Esophagus squamous epithelium (tissue), 5 donors: ENCODE data around the gene CCDC157. TPM values are rescaled to one million over a fixed set of nuclear protein-coding genes. Genes with fewer than 3 reads are reported as not detected.

Experiments
- DNase-seq: peaks from one replicate; lab custom pipeline; 2025; lab: John Stamatoyannopoulos, UW
- H3K27ac ChIP-seq, 4 donors: fragments of 200-600 bp; sonication (generic); one replicate each; pipeline ENCODE4 v1.5.1; 2016 to 2019; ENCODE audit warnings: mild to moderate bottlenecking in 1 of 4
- H3K27me3 ChIP-seq, 4 donors: fragments of 200-600 bp; sonication (generic); 1 replicate in 3 of 4; 2 replicates in 1 of 4; pipeline versions ENCODE4 v1.5.1 to v1.6.0; 2017 to 2021; ENCODE audit warnings: antibody characterized with exemption in 1 of 4
- H3K36me3 ChIP-seq, 3 donors: fragments of 200-600 bp; sonication (generic); one replicate each; pipeline ENCODE4 v1.5.1; 2016 to 2019
- H3K4me1 ChIP-seq, 3 donors: fragments of 200-600 bp; sonication (generic); one replicate each; pipeline ENCODE4 v1.5.1; 2017 to 2019
- H3K4me3 ChIP-seq, 4 donors: fragments of 200-600 bp; sonication (generic); 1 replicate in 3 of 4; 2 replicates in 1 of 4; pipeline ENCODE4 v1.5.1; 2016 to 2019; ENCODE audit warnings: mild to moderate bottlenecking in 2 of 4, moderate library complexity in 1 of 4
- H3K9me3 ChIP-seq, 3 donors: fragments of 200-600 bp; sonication (generic); one replicate each; pipeline ENCODE4 v1.5.1; 2016 to 2019
- CTCF ChIP-seq, 6 experiments: fragments of 450-650 bp in 4 of 6; fragments of 200-600 bp in 2 of 6; sonication (generic) in 2 of 6; IDR thresholded peaks; one replicate each; pipeline ENCODE4 v1.5.1; 2016 to 2019; ENCODE audit warnings: antibody characterized with exemption in 6 of 6, mild to moderate bottlenecking in 4 of 6, moderate library complexity in 4 of 6
- POLR2A ChIP-seq, 4 donors: fragments of 450-650 bp; IDR thresholded peaks; one replicate each; pipeline ENCODE4 v1.6.1; 2017; ENCODE audit warnings: antibody characterized with exemption in 4 of 4, mild to moderate bottlenecking in 4 of 4, moderate library complexity in 3 of 4
- WGBS, 2 donors: methylation state at CpG; one replicate each; pipeline ENCODE4 v1.1.5; 2018; 5-methylcytosine and 5-hydroxymethylcytosine counted together
- intact Hi-C: fragments of 100-400 bp; cut with DNase I; formaldehyde crosslinking; loops from one replicate; pipeline ENCODE4 v1.15.0; 2022
- total RNA-seq, 4 donors: library from RNA; depleted of rRNA; stranded (reverse); fragments of >200 nt; gene quantifications; one replicate each; pipeline ENCODE4 v1.1.0, GENCODE V29; 2016
- donor health status: DM: yes; HTN: yes; CAD: no.

The CCDC157 gene
- total RNA-seq, 4 donors from 2014 or later, result 0.47 to 9.2 (median 3.1) TPM

- 71 to 79% methylated on average over 6 to 10 of the region's 12 CpGs for WGBS, 2 donors
- H3K4me3 ChIP-seq, result no peak overlapping the region
- H3K9me3 ChIP-seq, result no peaks in the 10 kb centered on the region
- DNase-seq, result no peak
- TF ChIP-seq CTCF (IDR thresholded peaks at IDR 0.05), result no peak
- no peak for TF ChIP-seq POLR2A (IDR thresholded peaks at IDR 0.05)
- no peak overlapping the region for H3K27ac ChIP-seq
- no peaks in the 10 kb centered on the region for H3K27me3 ChIP-seq
- peaks cover 0 to 70% (median 0%) of the 10 kb centered on the region in 3 donors for H3K36me3 ChIP-seq
- peaks cover under 1 to 5% (median 4%) of the 10 kb centered on the region in 3 donors for H3K4me1 ChIP-seq
- intact Hi-C loops, result loop anchor here (10.0 kb wide), 1 partner anchor 276 kb away; no protein-coding TSS in a partner anchor
Observed at GRCh38 chr22:30381264-30381663, 24.5 kb downstream of the CCDC157 start.

- no peaks in the 10 kb centered on the region for H3K9me3 ChIP-seq
- no peak for DNase-seq
- H3K27me3 ChIP-seq, result no peaks in the 10 kb centered on the region
- intact Hi-C loops, result loop anchor here (10.0 kb wide), 1 partner anchor 278 kb away; no protein-coding TSS in a partner anchor
- H3K27ac ChIP-seq, result no peak overlapping the region
- no peak overlapping the region for H3K4me3 ChIP-seq
- H3K4me1 ChIP-seq, result peaks cover 6 to 13% (median 9%) of the 10 kb centered on the region in 3 donors
- 80 to 91% methylated on average over 1 to 5 of the region's 5 CpGs for WGBS, 2 donors
- peaks cover 0 to 62% (median 0%) of the 10 kb centered on the region in 3 donors for H3K36me3 ChIP-seq
- TF ChIP-seq CTCF (IDR thresholded peaks at IDR 0.05), result no peak
- no peak for TF ChIP-seq POLR2A (IDR thresholded peaks at IDR 0.05)
Observed at GRCh38 chr22:30382340-30382739, 25.5 kb downstream of the CCDC157 start.

GRCh38 chr22:30383061-30383460 is 26.3 kb downstream of the CCDC157 start:
- Histone ChIP-seq H3K27me3 (no peaks in the 10 kb centered on the region), H3K27ac (no peak overlapping the region), H3K9me3 (no peaks in the 10 kb centered on the region), H3K4me3 (no peak overlapping the region), H3K36me3 (peaks cover 0 to 56% (median 0%) of the 10 kb centered on the region in 3 donors), H3K4me1 (peaks cover 12 to 19% (median 12%) of the 10 kb centered on the region in 3 donors)
- 42% methylated on average over 2 of the region's 3 CpGs; no CpG with 5 or more reads in 1 of the 2 donors for WGBS, 2 donors
- no peak for DNase-seq
- intact Hi-C loops, result loop anchor here (10.0 kb wide), 1 partner anchor 278 kb away; no protein-coding TSS in a partner anchor
- TF ChIP-seq CTCF (IDR thresholded peaks at IDR 0.05) (no peak), POLR2A (IDR thresholded peaks at IDR 0.05) (no peak)

GRCh38 chr22:30385942-30386341 is 29.1 kb downstream of the CCDC157 start:
- Histone ChIP-seq H3K4me1 (peaks cover 12 to 19% (median 12%) of the 10 kb centered on the region in 3 donors), H3K4me3 (no peak overlapping the region), H3K36me3 (peaks cover 0 to 36% (median 0%) of the 10 kb centered on the region in 3 donors), H3K27me3 (no peaks in the 10 kb centered on the region), H3K27ac (no peak overlapping the region), H3K9me3 (no peaks in the 10 kb centered on the region)
- WGBS, 2 donors, result 85 to 89% methylated on average over 6 to 10 of the region's 10 CpGs
- intact Hi-C loops, result loop anchor here (5.0 to 10.0 kb wide), 2 partner anchors 99 to 281 kb away; partner anchors contain the start of gene CASTOR1
- no peak for TF ChIP-seq CTCF (IDR thresholded peaks at IDR 0.05)
- TF ChIP-seq POLR2A (IDR thresholded peaks at IDR 0.05), result no peak
- DNase-seq, result no peak

- no peaks in the 10 kb centered on the region for H3K27me3 ChIP-seq
- H3K27ac ChIP-seq, result peak overlapping the region; percentile 75 to 94 (median 86)
- WGBS, 2 donors, result 80% methylated on average over 1 of the region's 10 CpGs; no CpG with 5 or more reads in 1 of the 2 donors
- DNase-seq, result no peak
- peaks cover 0 to 29% (median 0%) of the 10 kb centered on the region in 3 donors for H3K36me3 ChIP-seq
- intact Hi-C loops, result loop anchor here (5.0 to 10.0 kb wide), 2 partner anchors 99 to 282 kb away; partner anchors contain the start of gene CASTOR1
- TF ChIP-seq POLR2A (IDR thresholded peaks at IDR 0.05) (no peak), CTCF (IDR thresholded peaks at IDR 0.05) (no peak)
- H3K9me3 ChIP-seq, result no peaks in the 10 kb centered on the region
- peak overlapping the region; percentile 42 to 85 (median 58) for H3K4me3 ChIP-seq
- H3K4me1 ChIP-seq, result peaks cover 12 to 19% (median 12%) of the 10 kb centered on the region in 3 donors
Observed at GRCh38 chr22:30386608-30386959, 29.8 kb downstream of the CCDC157 start.
